Endodermal cell (in vitro differentiated cells): ENCODE measurements around the gene MAP3K4. TPM values are rescaled to one million over a fixed set of nuclear protein-coding genes. Genes with fewer than 3 reads are reported as not detected.

Source experiments
- DNase-seq: peaks from one replicate; pipeline ENCODE4 v3.0.0-alpha.2; 2017
- H3K27ac ChIP-seq: 2 replicates; pipeline ENCODE4 v1.5.1; 2013; ENCODE audit warnings: mild to moderate bottlenecking, low read depth, low read length, moderate library complexity
- H3K27me3 ChIP-seq: 2 replicates; pipeline ENCODE4 v1.6.1; 2013; ENCODE audit warnings: mild to moderate bottlenecking, low read length, moderate library complexity; ENCODE audit not compliant: insufficient read depth, control insufficient read depth, poor library complexity, severe bottlenecking
- H3K36me3 ChIP-seq: 2 replicates; pipeline ENCODE4 v1.7.0; 2013; ENCODE audit warnings: mild to moderate bottlenecking, low read length, moderate library complexity; ENCODE audit not compliant: control insufficient read depth, insufficient read depth
- H3K4me1 ChIP-seq: one replicate; pipeline ENCODE4 v1.7.0; 2013; ENCODE audit warnings: low read length; ENCODE audit not compliant: control insufficient read depth, insufficient read depth
- H3K4me3 ChIP-seq: 2 replicates; pipeline ENCODE4 v1.5.1; 2013; ENCODE audit warnings: mild to moderate bottlenecking, low read length, moderate library complexity
- H3K9ac ChIP-seq: 2 replicates; pipeline ENCODE4 v1.6.1; 2013; ENCODE audit warnings: mild to moderate bottlenecking, low read length, moderate library complexity; ENCODE audit not compliant: poor library complexity, severe bottlenecking; ENCODE audit errors: extremely low read depth
- H3K9me3 ChIP-seq: 2 replicates; pipeline ENCODE4 v1.6.1; 2013; ENCODE audit warnings: mild to moderate bottlenecking, low read length, moderate library complexity; ENCODE audit not compliant: control insufficient read depth
- H3K27ac Mint-ChIP-seq: 2 replicates; pipeline ENCODE4 v1.8.0; 2020; ENCODE audit warnings: mixed read lengths
- H3K27me3 Mint-ChIP-seq: 2 replicates; pipeline ENCODE4 v1.8.0; 2021; ENCODE audit warnings: mild to moderate bottlenecking, mixed read lengths; ENCODE audit not compliant: insufficient read depth
- H3K36me3 Mint-ChIP-seq: 2 replicates; pipeline ENCODE4 v1.8.0; 2020; ENCODE audit warnings: low read depth, mixed read lengths
- H3K4me1 Mint-ChIP-seq: 2 replicates; pipeline ENCODE4 v1.8.0; 2020; ENCODE audit warnings: mixed read lengths
- H3K4me3 Mint-ChIP-seq: 2 replicates; pipeline ENCODE4 v1.8.0; 2020; ENCODE audit warnings: mild to moderate bottlenecking, moderate library complexity, mixed read lengths
- H3K9me3 Mint-ChIP-seq: 2 replicates; pipeline ENCODE4 v1.8.0; 2020; ENCODE audit warnings: mild to moderate bottlenecking, mixed read lengths
- CTCF ChIP-seq: fragments of 200-600 bp; sonication (generic); conservative IDR thresholded peaks from 2 replicates; pipeline ENCODE4 v1.5.0; 2021; ENCODE audit warnings: antibody characterized with exemption, mild to moderate bottlenecking
- WGBS, 2 experiments: methylation state at CpG; one replicate each; pipeline versions ENCODE4 v1.1.5 to v1.1.7; 2013; ENCODE audit warnings: missing lambda C conversion rate in 2 of 2, mixed read lengths in 1 of 2; ENCODE audit not compliant: insufficient coverage in 1 of 2, insufficient read length in 1 of 2; 5-methylcytosine and 5-hydroxymethylcytosine counted together
- total RNA-seq, 2 donors: library from RNA; stranded (reverse); fragmentation: NEBNext Ultra II Directional in 1 of 2; extraction: Animal tissue kit (Norgen Biotek cat#: 25700) in 1 of 2; gene quantifications; 2 replicates in 1 of 2; 3 replicates in 1 of 2; pipeline ENCODE4 v1.2.1, GENCODE V29; 2021

MAP3K4 gene
- total RNA-seq, 2 donors from 2014 or later, result 82.8 to 105 TPM

DNA sequence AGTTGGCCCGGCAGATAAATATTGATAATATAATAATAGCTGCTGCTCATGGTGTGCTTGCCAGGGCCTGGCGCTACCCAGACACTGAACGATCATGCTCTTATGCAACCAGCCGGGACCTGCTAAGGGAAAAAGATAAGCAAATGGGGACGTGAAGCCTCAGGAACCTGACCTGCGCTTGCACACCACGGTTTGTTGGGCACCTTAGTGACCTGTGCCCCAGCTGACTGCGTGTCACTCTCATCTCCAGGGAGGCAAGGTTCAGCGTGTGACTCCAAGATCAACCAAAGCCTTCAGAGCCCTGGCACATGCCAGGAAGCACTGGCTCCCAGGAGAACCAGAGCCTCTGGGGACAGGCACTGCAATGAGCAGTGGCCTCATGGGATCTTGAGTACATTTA, 171.2 kb downstream of the MAP3K4 start:
- no peak overlapping the region for H3K4me3 Mint-ChIP-seq
- Histone ChIP-seq H3K4me3 (no peak overlapping the region), H3K9ac (no peak overlapping the region), H3K9me3 (peaks cover 15% of the 10 kb centered on the region), H3K4me1 (peaks cover 2% of the 10 kb centered on the region), H3K36me3 (peaks cover 85% of the 10 kb centered on the region), H3K27ac (no peak overlapping the region), H3K27me3 (no peaks in the 10 kb centered on the region)
- H3K36me3 Mint-ChIP-seq, result peaks cover 81% of the 10 kb centered on the region
- H3K27ac Mint-ChIP-seq, result no peak overlapping the region
- H3K9me3 Mint-ChIP-seq, result peaks cover 7% of the 10 kb centered on the region
- 90 to 92% methylated on average over 9 of the region's 9 CpGs for WGBS, 2 experiments
- no peak for TF ChIP-seq CTCF
- H3K4me1 Mint-ChIP-seq, result peaks cover 3% of the 10 kb centered on the region
- DNase-seq, result no peak
- H3K27me3 Mint-ChIP-seq, result no peaks in the 10 kb centered on the region

GRCh38 chr6:161163466-161164181, 172.1 kb downstream of the MAP3K4 start:
- peaks cover 9% of the 10 kb centered on the region for H3K4me1 ChIP-seq
- H3K27ac ChIP-seq, result no peak overlapping the region
- no peak overlapping the region for H3K9ac ChIP-seq
- Mint-ChIP-seq H3K36me3 (peaks cover 72% of the 10 kb centered on the region), H3K9me3 (no peaks in the 10 kb centered on the region), H3K27me3 (no peaks in the 10 kb centered on the region), H3K4me3 (no peak overlapping the region), H3K27ac (no peak overlapping the region), H3K4me1 (peaks cover 12% of the 10 kb centered on the region)
- H3K9me3 ChIP-seq, result peaks cover 6% of the 10 kb centered on the region
- DNase-seq, result peak; percentile 60
- H3K4me3 ChIP-seq, result no peak overlapping the region
- peaks cover 76% of the 10 kb centered on the region for H3K36me3 ChIP-seq
- no peak for TF ChIP-seq CTCF
- H3K27me3 ChIP-seq, result no peaks in the 10 kb centered on the region
- 92 to 95% methylated on average over 9 to 13 of the region's 13 CpGs for WGBS, 2 experiments

DNA sequence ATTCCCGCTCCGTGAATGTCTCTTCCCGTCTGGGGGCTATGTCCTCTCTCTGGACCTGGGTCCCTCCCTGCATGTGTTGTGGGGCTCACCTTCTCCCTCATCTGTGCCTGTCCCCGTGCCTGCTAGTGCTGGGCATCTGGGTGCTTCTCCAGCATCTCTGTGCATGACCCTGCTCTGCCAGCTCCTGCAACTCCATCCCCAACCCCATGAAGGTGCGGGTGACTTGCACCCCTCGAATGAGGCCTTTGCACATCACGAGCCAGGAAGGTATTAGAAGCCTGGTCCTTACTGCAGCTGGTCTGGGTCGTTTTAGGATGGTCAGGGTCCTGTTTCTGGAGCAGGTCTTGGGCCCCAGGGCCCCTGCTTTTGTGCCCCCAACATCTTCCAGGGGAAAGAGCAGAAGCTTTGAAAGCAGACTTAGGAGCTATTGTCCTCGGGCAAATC, 172.6 kb downstream of the MAP3K4 start:
- Mint-ChIP-seq H3K36me3 (peaks cover 68% of the 10 kb centered on the region), H3K4me1 (peaks cover 17% of the 10 kb centered on the region), H3K9me3 (no peaks in the 10 kb centered on the region), H3K27ac (peak overlapping the region; percentile 13), H3K27me3 (no peaks in the 10 kb centered on the region), H3K4me3 (no peak overlapping the region)
- WGBS, 2 experiments, result 90 to 100% methylated on average over 5 to 9 of the region's 9 CpGs
- Histone ChIP-seq H3K9ac (no peak overlapping the region), H3K4me3 (no peak overlapping the region), H3K36me3 (peaks cover 70% of the 10 kb centered on the region), H3K27me3 (no peaks in the 10 kb centered on the region), H3K4me1 (peaks cover 11% of the 10 kb centered on the region), H3K27ac (no peak overlapping the region), H3K9me3 (peaks cover under 1% of the 10 kb centered on the region)
- no peak for DNase-seq
- no peak for TF ChIP-seq CTCF
